GM19328 (cell line): ENCODE measurements around the gene WDR27.
"Not testable (repeated sequence)": the region's sequence is repeated elsewhere in the genome, so short reads cannot be mapped to it uniquely, and the experiment has no call there.

Experiments used
- ATAC-seq: cut with Tn5 transposase; IDR thresholded peaks from one replicate; pipeline ENCODE4 v1.9.1; 2021; ENCODE audit warnings: mild to moderate bottlenecking, moderate library complexity; ENCODE audit not compliant: unreplicated experiment

Gene WDR27

GRCh38 chr6:169452117-169452868 is 249.5 kb downstream of the WDR27 start:
- ATAC-seq: no peak

- ATAC-seq: no peak
These were observed 250.6 kb downstream of the WDR27 start for GRCh38 chr6:169451065-169451838.

- ATAC-seq: no peak
These were observed 251.7 kb downstream of the WDR27 start for GRCh38 chr6:169450097-169450496.

GRCh38 chr6:169449221-169449620 is 252.6 kb downstream of the WDR27 start:
- no peak for ATAC-seq

GRCh38 chr6:169445661-169446581 is 255.9 kb downstream of the WDR27 start:
- ATAC-seq: no peak

GRCh38 chr6:169445227-169445626 is 256.6 kb downstream of the WDR27 start:
- no peak for ATAC-seq

- no peak for ATAC-seq
These were observed 260.5 kb downstream of the WDR27 start for GRCh38 chr6:169441292-169441691.

GRCh38 chr6:169439710-169440109 is 262.1 kb downstream of the WDR27 start:
- no peak for ATAC-seq

- not testable (repeated sequence) for ATAC-seq
These were observed 267.3 kb downstream of the WDR27 start for GRCh38 chr6:169434554-169434953.

GRCh38 chr6:169429001-169429400 is 272.8 kb downstream of the WDR27 start:
- no peak for ATAC-seq

GRCh38 chr6:169428532-169428931 is 273.3 kb downstream of the WDR27 start:
- no peak for ATAC-seq

- no peak for ATAC-seq
These were observed 274.0 kb downstream of the WDR27 start for GRCh38 chr6:169427856-169428255.

GRCh38 chr6:169426611-169427010 is 275.2 kb downstream of the WDR27 start:
- ATAC-seq: no peak

- ATAC-seq: no peak
These were observed 276.0 kb downstream of the WDR27 start for GRCh38 chr6:169425628-169426370.

- no peak for ATAC-seq
These were observed 277.0 kb downstream of the WDR27 start for GRCh38 chr6:169424821-169425240.

GRCh38 chr6:169424149-169424804 is 277.6 kb downstream of the WDR27 start:
- ATAC-seq: no peak

GRCh38 chr6:169421586-169422264 is 280.1 kb downstream of the WDR27 start:
- no peak for ATAC-seq

GRCh38 chr6:169420912-169421543 is 280.8 kb downstream of the WDR27 start:
- no peak for ATAC-seq

- no peak for ATAC-seq
These were observed 284.7 kb downstream of the WDR27 start for GRCh38 chr6:169417101-169417500.
